Medulla oblongata (tissue), 1 donor: ENCODE measurements around the gene OR11G2.
"Not testable (repeated sequence)": the region's sequence is repeated elsewhere in the genome, so short reads cannot be mapped to it uniquely, and the experiment has no call there.

Experiments used
- DNase-seq: peaks from one replicate; pipeline ENCODE4 v3.0.0-alpha.2; 2015; ENCODE audit errors: extremely low spot score

Gene OR11G2

GRCh38 chr14:20223410-20223809 lies 32.7 kb downstream of the OR11G2 start, which contains the start of gene OR11H6:
Gene OR11H6, plus strand, starts transcription at chr14:20223710. Its CDS starts 0 bp downstream, at chr14:20223710.
- no peak for DNase-seq

- no peak for DNase-seq
These were observed 38.0 kb downstream of the OR11G2 start, which contains the start of gene OR11H7 for GRCh38 chr14:20228681-20229080. Gene OR11H7, plus strand, starts transcription at chr14:20228981.

DNA sequence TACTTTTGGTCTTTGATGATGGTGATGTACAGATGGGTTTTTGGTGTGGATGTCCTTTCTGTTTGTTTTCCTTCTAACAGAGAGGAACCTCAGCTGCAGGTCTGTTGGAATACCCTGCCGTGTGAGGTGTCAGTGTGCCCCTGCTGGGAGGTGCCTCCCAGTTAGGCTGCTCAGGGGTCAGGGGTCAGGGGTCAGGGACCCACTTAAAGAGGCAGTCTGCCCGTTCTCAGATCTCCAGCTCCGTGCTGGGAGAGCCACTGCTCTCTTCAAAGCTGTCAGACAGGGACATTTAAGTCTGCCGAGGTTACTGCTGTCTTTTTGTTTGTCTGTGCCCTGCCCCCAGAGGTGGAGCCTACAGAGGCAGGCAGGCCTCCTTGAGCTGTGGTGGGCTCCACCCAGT lies 44.7 kb downstream of the OR11G2 start:
- DNase-seq, result not testable (repeated sequence)

GRCh38 chr14:20247646-20248246 lies 57.0 kb downstream of the OR11G2 start:
- no peak for DNase-seq
